ENCODE results near the gene SPEM2. TPM values are rescaled to one million over a fixed set of nuclear protein-coding genes. Genes with fewer than 3 reads are reported as not detected.

Gene SPEM2
- total and polyA plus RNA-seq, 2 donors = 0.02 TPM; not detected in 1

DNA sequence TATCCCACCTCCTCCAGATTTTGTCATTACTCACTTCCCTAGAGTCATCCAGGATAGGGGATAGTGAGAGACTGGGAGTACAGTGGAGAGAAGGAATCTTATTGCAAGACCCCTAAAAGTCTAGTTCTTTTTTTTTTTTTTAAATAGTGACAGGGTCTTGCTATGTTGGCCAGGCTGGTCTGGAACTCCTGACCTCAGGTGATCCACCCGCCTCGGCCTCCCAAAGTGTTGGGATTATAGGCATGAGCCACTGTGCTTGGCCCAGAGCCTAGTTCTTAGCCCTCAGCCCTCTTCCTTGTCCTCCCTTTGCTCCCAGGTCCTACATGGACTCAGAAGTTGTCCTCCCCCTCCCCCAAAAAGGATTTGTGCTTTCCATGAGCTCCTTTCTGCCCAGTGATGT is 16.7 kb downstream of the SPEM2 start:
- no peak overlapping the region for H3K27ac ChIP-seq (ENCODE audit: low read depth in 1 of 2, low read length in 1 of 2)
- H3K9me3 ChIP-seq (ENCODE audit: control insufficient read depth in 2 of 2, insufficient read depth in 1 of 2, low read length in 1 of 2) = peaks cover 0 to 7% of the 10 kb centered on the region in 2 donors
- 93% methylated on average over 2 of the region's 2 CpGs for WGBS
- no peaks in the 10 kb centered on the region for H3K36me3 ChIP-seq (ENCODE audit: control insufficient read depth in 2 of 2, insufficient read depth in 2 of 2, low read length in 1 of 2)
- peaks cover 72 to 100% of the 10 kb centered on the region in 2 donors for H3K27me3 ChIP-seq (ENCODE audit: control insufficient read depth in 2 of 2, insufficient read depth in 1 of 2, low read length in 1 of 2)
- H3K4me1 ChIP-seq (ENCODE audit: control insufficient read depth in 2 of 2, insufficient read depth in 2 of 2, low read length in 2 of 2) = peaks cover 31 to 67% of the 10 kb centered on the region in 2 donors
- no peak overlapping the region for H3K4me3 ChIP-seq (ENCODE audit: low read length in 2 of 2)
- DNase-seq (ENCODE audit: low read depth in 6 of 9, low spot score in 9 of 9) = no peak

DNA sequence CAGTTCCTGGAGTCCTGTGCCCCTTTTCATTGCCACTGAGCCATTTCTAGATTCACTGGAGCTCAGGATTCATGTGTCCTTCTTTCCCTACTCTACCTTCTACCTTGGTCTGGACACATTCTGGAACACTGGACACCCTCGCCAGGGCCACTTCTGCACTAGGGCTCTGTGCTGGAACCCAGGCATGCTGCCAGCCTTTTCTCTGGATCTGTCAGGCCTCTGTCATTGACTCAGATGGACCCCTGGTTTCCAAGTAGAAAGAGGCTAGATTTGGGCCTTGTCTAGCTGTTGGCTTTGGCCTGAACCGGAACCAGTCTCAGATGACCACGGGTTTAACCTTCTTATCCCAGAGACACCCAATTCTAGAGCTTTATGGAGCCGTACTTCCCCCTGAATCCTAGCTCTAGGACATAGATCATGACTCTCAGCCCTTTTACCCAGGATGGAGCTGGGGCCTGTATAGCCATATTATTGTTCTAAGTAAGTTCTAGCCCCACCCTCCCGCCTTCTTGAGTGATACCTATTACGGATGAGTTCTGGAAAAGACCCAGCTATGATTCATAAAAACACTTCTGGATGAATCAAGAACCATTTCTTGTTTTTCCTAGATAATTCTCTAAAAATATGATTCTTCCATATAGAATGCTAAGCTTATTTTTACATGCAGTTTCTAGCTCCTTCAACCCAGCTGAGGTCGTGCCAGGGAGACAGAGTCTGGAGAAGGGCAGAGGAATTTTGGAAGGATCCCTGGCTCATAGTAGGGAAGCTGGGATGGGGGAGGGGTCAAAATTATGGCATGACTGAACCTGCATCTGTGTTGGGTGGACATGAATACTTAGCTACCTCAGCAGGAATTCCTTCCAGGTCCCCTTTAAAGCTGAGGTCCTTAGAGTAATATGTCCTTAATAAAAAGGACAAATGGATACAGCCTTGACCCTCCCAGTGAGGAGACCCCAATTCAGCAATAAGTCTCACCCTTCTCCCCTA is 18.4 kb downstream of the SPEM2 start:
- peak overlapping the region in 1 of 2 donors; percentile 8 for H3K27ac ChIP-seq (ENCODE audit: low read depth in 1 of 2, low read length in 1 of 2)
- H3K27me3 ChIP-seq (ENCODE audit: control insufficient read depth in 2 of 2, insufficient read depth in 1 of 2, low read length in 1 of 2) = peaks cover 63 to 98% of the 10 kb centered on the region in 2 donors
- no peaks in the 10 kb centered on the region for H3K36me3 ChIP-seq (ENCODE audit: control insufficient read depth in 2 of 2, insufficient read depth in 2 of 2, low read length in 1 of 2)
- 81% methylated on average over 7 of the region's 7 CpGs for WGBS
- peaks cover 0 to 7% of the 10 kb centered on the region in 2 donors for H3K9me3 ChIP-seq (ENCODE audit: control insufficient read depth in 2 of 2, insufficient read depth in 1 of 2, low read length in 1 of 2)
- H3K4me1 ChIP-seq (ENCODE audit: control insufficient read depth in 2 of 2, insufficient read depth in 2 of 2, low read length in 2 of 2) = peaks cover 24 to 51% of the 10 kb centered on the region in 2 donors
- DNase-seq (ENCODE audit: low read depth in 6 of 9, low spot score in 9 of 9) = no peak
- no peak overlapping the region for H3K4me3 ChIP-seq (ENCODE audit: low read length in 2 of 2)

DNA sequence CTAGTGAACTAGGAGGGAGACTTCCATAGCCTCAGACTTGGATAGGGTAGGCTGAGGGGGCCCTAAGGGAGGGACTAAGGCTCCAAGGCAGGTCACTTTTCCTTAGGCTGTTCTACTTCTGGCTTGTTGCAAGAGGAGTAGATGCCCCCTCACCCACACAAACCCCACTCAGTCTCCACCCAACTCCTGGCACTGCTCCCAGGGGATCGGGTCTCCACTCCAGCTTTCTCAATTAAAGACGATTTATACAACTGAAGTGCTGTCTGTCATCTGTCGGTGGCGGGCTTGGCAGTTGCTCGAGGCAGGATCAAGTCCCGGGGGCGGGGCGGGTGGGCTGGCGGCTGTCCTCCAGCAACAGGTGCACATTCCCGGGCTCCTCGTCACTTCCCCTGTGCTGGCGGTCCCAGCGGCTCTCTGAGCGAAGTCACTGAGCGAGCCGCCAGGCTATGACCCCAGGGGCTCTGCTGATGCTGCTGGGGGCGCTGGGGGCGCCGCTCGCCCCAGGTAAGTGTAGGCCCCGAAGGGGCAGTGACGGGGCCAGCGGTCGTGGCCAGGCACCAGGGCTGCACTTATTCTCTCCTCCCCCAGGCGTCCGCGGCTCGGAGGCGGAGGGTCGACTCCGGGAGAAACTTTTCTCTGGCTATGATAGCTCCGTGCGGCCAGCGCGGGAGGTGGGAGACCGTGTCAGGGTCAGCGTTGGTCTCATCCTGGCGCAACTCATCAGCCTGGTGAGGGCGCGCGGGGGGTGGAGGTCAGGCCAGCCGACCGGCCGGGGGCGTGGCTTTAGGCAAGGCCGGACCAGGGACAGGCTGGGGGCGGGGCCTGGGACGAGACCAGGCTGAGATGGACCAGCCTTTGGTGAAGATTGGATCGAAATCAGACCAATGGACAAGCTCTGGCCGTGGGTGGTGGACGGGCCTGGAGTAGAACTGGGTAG is 19.5 kb downstream of the SPEM2 start, which contains the start of gene CHRNB1:
CHRNB1 (plus strand) TSS at position 380 of the 937 bp plus-strand sequence; CDS start at position 447, 67 bp downstream.
- H3K4me3 ChIP-seq (ENCODE audit: low read length in 2 of 2) = peak within 1 kb of the TSS; percentile 1 to 45
- H3K9me3 ChIP-seq (ENCODE audit: control insufficient read depth in 2 of 2, insufficient read depth in 1 of 2, low read length in 1 of 2) = peaks cover 0 to 7% of the 10 kb centered on the region in 2 donors
- DNase-seq (ENCODE audit: low read depth in 6 of 9, low spot score in 9 of 9) = peak in 5 of 9 donors; percentile 47 to 77 (median 63)
- H3K36me3 ChIP-seq (ENCODE audit: control insufficient read depth in 2 of 2, insufficient read depth in 2 of 2, low read length in 1 of 2) = no peaks in the 10 kb centered on the region
- WGBS = 2% methylated on average over 51 of the region's 51 CpGs
- H3K27me3 ChIP-seq (ENCODE audit: control insufficient read depth in 2 of 2, insufficient read depth in 1 of 2, low read length in 1 of 2) = peaks cover 51 to 89% of the 10 kb centered on the region in 2 donors
- peaks cover 20 to 41% of the 10 kb centered on the region in 2 donors for H3K4me1 ChIP-seq (ENCODE audit: control insufficient read depth in 2 of 2, insufficient read depth in 2 of 2, low read length in 2 of 2)
- no peak within 1 kb of the TSS for H3K27ac ChIP-seq (ENCODE audit: low read depth in 1 of 2, low read length in 1 of 2)

DNA sequence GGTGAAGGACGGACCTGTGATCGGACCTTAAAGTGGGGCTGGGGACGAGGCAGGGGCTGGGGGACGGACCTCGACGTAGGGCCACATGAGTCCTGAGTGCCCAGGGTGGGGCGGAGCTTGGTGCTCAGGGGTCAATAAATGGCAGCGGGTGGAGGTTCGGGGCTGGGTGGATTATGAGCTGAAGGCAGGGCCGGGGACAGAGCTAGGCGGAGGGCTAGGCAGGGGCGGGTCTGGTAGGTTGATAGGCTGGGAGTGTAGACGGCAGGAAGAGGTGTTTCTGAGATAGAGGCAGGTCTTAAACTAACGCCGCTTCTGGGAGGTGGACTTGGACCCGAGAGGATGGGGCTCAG is 20.2 kb downstream of the SPEM2 start:
- Histone ChIP-seq H3K9me3 (ENCODE audit: control insufficient read depth in 2 of 2, insufficient read depth in 1 of 2, low read length in 1 of 2) (peaks cover 0 to 7% of the 10 kb centered on the region in 2 donors), H3K27ac (ENCODE audit: low read depth in 1 of 2, low read length in 1 of 2) (no peak overlapping the region), H3K27me3 (ENCODE audit: control insufficient read depth in 2 of 2, insufficient read depth in 1 of 2, low read length in 1 of 2) (peaks cover 45 to 83% of the 10 kb centered on the region in 2 donors), H3K4me3 (ENCODE audit: low read length in 2 of 2) (peak overlapping the region; percentile 1 to 45), H3K4me1 (ENCODE audit: control insufficient read depth in 2 of 2, insufficient read depth in 2 of 2, low read length in 2 of 2) (peaks cover 18 to 34% of the 10 kb centered on the region in 2 donors), H3K36me3 (ENCODE audit: control insufficient read depth in 2 of 2, insufficient read depth in 2 of 2, low read length in 1 of 2) (no peaks in the 10 kb centered on the region)
- 4% methylated on average over 16 of the region's 16 CpGs for WGBS
- DNase-seq (ENCODE audit: low read depth in 6 of 9, low spot score in 9 of 9) = peak in 1 of 9 donors; percentile 44

DNA sequence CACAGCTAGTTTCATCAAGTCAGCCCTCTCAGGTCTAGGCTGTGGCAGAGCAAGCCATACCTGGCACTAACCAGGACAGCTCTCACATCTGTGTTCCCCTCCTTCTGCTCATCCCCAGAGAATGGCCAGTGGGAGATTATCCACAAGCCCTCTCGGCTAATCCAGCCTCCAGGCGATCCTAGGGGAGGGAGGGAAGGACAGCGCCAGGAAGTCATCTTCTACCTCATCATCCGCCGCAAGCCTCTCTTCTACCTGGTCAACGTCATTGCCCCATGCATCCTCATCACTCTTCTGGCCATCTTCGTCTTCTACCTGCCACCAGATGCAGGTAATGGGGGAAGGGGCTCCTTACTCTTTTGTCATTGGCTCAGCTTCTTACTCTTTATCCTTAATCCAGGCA is 23.0 kb downstream of the SPEM2 start:
- 94% methylated on average over 7 of the region's 7 CpGs for WGBS
- DNase-seq (ENCODE audit: low read depth in 6 of 9, low spot score in 9 of 9) = no peak
- Histone ChIP-seq H3K36me3 (ENCODE audit: control insufficient read depth in 2 of 2, insufficient read depth in 2 of 2, low read length in 1 of 2) (no peaks in the 10 kb centered on the region), H3K9me3 (ENCODE audit: control insufficient read depth in 2 of 2, insufficient read depth in 1 of 2, low read length in 1 of 2) (peaks cover 0 to 7% of the 10 kb centered on the region in 2 donors), H3K27me3 (ENCODE audit: control insufficient read depth in 2 of 2, insufficient read depth in 1 of 2, low read length in 1 of 2) (peaks cover 28 to 54% of the 10 kb centered on the region in 2 donors), H3K4me3 (ENCODE audit: low read length in 2 of 2) (no peak overlapping the region), H3K27ac (ENCODE audit: low read depth in 1 of 2, low read length in 1 of 2) (no peak overlapping the region), H3K4me1 (ENCODE audit: control insufficient read depth in 2 of 2, insufficient read depth in 2 of 2, low read length in 2 of 2) (peaks cover 18 to 27% of the 10 kb centered on the region in 2 donors)

DNA sequence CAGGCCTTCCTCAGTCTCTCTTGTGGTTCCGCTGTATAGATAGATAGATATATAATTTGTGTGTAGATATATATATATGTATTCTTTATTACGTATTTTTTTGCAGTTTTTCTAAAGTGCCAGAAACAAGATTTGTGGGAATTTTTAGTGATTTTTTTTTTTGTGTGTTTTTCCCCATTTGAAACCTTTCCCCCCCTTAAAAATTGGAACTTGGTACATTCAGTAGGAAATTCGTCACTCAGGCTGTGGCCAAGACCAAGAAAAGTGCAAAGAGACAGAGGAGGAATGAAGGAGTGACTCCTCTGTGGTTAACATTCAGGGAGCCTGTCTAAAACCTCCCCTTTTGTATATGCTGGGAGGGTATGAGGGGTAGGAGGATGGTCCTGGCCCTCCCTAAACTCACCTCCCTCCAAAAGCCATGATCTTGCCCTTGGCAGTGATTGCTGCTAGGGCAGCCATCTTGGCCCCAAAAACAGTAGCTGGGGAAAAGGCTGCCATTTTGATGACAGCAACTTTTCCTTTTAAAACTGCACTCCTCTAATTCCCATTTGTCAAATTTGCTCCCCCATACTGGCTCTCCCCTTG is 34.6 kb downstream of the SPEM2 start:
- Histone ChIP-seq H3K9me3 (ENCODE audit: control insufficient read depth in 2 of 2, insufficient read depth in 1 of 2, low read length in 1 of 2) (no peaks in the 10 kb centered on the region), H3K27ac (ENCODE audit: low read depth in 1 of 2, low read length in 1 of 2) (no peak overlapping the region), H3K36me3 (ENCODE audit: control insufficient read depth in 2 of 2, insufficient read depth in 2 of 2, low read length in 1 of 2) (peaks cover 24 to 33% of the 10 kb centered on the region in 2 donors), H3K27me3 (ENCODE audit: control insufficient read depth in 2 of 2, insufficient read depth in 1 of 2, low read length in 1 of 2) (no peaks in the 10 kb centered on the region), H3K4me3 (ENCODE audit: low read length in 2 of 2) (no peak overlapping the region), H3K4me1 (ENCODE audit: control insufficient read depth in 2 of 2, insufficient read depth in 2 of 2, low read length in 2 of 2) (peaks cover 5 to 8% of the 10 kb centered on the region in 2 donors)
- DNase-seq (ENCODE audit: low read depth in 6 of 9, low spot score in 9 of 9) = no peak
- 94% methylated on average over 3 of the region's 3 CpGs for whole genome bisulfite sequencing

DNA sequence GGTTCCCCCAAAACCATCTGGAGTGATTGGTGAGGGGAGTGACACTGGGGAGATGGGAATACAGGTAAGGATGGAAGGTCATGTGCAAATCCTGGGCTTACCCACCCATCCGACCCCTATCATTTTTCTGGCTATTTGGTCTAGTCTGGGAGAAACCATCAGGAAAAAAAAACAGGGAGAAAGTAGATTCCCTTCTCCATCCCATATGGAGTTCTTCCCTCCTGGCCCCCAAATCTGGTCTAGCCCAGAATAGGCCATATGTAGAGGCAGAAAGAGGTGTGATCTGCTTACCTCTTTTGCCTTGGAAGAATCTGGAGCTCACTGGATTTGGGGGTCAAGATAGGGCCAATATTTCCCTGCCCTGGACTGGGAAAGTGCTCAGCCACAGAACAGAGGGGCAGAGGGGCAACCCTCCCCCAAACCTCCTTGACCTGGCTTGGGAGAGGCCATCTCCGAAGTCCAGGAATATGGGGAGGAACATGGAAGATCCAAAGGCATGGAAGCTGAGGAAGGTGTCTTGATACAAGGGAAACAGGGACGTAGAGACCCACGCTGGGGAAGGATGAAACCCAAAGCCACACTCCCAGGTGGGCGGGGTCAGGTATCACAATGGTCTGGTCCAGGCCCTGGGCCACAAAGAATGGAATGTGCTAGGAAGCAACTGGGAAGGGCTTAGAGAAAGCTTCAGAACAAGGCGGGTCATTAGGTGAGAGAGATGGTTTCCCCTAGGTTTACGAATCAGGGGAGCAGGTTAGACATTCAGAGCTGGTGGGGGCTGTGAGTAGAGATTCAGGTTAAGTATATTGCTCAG is 35.6 kb downstream of the SPEM2 start:
- H3K36me3 ChIP-seq (ENCODE audit: control insufficient read depth in 2 of 2, insufficient read depth in 2 of 2, low read length in 1 of 2) = peaks cover 32 to 39% of the 10 kb centered on the region in 2 donors
- H3K9me3 ChIP-seq (ENCODE audit: control insufficient read depth in 2 of 2, insufficient read depth in 1 of 2, low read length in 1 of 2) = no peaks in the 10 kb centered on the region
- peaks cover 5 to 6% of the 10 kb centered on the region in 2 donors for H3K4me1 ChIP-seq (ENCODE audit: control insufficient read depth in 2 of 2, insufficient read depth in 2 of 2, low read length in 2 of 2)
- H3K27ac ChIP-seq (ENCODE audit: low read depth in 1 of 2, low read length in 1 of 2) = no peak overlapping the region
- WGBS = 95% methylated on average over 7 of the region's 7 CpGs
- no peaks in the 10 kb centered on the region for H3K27me3 ChIP-seq (ENCODE audit: control insufficient read depth in 2 of 2, insufficient read depth in 1 of 2, low read length in 1 of 2)
- DNase-seq (ENCODE audit: low read depth in 6 of 9, low spot score in 9 of 9) = no peak
- no peak overlapping the region for H3K4me3 ChIP-seq (ENCODE audit: low read length in 2 of 2)
